GM19025 (cell line): ENCODE measurements around the gene ZNF430.
"Not testable (repeated sequence)": the region's sequence is repeated elsewhere in the genome, so short reads cannot be mapped to it uniquely, and the experiment has no call there.

Source experiments
- ATAC-seq: cut with Tn5 transposase; IDR thresholded peaks from one replicate; pipeline ENCODE4 v1.9.1; 2021; ENCODE audit warnings: mild to moderate bottlenecking, low read depth, moderate library complexity; ENCODE audit not compliant: unreplicated experiment

Gene ZNF430

GRCh38 chr19:21020298-21021227, at the start of gene ZNF430:
ZNF430 (plus strand) TSS chr19:21020657; CDS start chr19:21020801, 144 bp downstream.
- ATAC-seq = peak; percentile 96

- not testable (repeated sequence) for ATAC-seq
Observed at GRCh38 chr19:20992788-20993187, 27.7 kb upstream of the ZNF430 start.

- ATAC-seq = peak; percentile 88
Observed at GRCh38 chr19:20999731-21000352, 20.6 kb upstream of the ZNF430 start.

DNA sequence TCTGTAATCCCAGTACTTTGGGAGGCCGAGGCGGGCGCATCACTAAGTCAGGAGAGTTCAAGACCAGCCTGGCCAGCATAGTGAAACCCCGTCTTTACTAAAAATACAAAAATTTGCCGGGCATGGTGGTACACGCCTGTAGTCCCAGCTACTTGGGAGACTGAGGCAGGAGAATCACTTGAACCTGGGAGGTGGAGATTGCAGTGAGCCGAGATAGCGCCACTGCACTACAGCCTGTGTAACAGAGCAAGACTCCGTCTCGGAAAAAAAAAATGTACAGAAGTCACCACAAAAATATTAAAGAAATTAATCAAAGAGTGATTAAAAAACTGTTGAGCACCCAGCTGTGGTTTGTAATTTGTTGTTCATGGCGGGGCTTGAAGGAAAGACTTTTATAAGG, 781 bp downstream of the ZNF430 start:
- ATAC-seq = not testable (repeated sequence)

- ATAC-seq = no peak
Observed at GRCh38 chr19:21022996-21023395, 2.5 kb downstream of the ZNF430 start.

DNA sequence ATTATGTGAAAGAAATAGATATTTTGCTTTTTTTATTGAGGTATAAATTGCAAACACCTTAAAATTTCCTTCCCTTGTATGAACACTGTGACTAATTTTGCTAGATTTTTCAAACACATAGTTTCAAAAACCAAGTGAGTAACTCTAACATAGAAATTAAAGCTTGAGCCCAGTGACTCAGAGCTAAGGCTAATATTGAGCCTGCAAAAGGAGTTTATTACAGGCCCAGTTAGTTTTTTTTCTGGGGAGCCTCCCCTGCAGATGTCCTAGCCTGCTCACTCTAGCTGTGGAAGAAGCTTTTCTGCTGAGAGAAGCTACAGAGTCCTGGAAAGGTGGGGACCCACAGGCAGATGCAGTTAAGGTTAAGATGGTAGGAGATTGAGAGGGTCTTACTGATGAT, 3.4 kb downstream of the ZNF430 start:
- no peak for ATAC-seq

DNA sequence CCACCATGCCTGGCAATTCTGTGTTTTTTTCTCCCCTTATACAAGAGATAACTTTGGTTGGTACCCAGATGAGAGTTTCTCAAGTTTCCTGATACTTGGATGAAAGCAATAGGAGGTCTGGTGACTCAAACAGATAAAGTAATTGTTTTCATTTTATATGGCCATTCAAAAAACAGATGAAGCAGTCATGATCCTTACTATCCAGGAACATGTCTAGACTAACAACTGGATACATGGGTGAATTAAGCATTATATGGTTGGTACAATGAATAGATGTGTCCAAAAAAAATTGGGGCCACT, 8.5 kb downstream of the ZNF430 start:
- ATAC-seq = no peak

DNA sequence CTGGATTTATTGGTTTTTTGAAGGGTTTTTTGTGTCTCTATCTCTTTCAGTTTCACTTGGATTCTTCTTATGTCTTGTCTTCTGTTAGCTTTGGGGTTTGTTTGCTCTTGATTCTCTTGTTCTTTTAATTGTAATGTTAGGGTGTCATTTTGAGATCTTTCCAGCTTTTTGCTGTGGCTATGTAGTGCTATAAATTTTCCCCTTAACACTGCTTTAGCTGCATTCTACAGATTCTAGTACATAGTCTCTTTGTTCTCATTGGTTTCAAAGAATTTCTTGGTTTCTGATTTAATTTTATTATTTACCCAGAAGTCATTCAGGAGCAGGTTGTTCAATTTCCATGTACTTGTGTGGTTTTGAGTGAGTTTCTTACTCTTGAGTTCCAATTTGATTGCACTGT, 24.6 kb downstream of the ZNF430 start:
- ATAC-seq = no peak

DNA sequence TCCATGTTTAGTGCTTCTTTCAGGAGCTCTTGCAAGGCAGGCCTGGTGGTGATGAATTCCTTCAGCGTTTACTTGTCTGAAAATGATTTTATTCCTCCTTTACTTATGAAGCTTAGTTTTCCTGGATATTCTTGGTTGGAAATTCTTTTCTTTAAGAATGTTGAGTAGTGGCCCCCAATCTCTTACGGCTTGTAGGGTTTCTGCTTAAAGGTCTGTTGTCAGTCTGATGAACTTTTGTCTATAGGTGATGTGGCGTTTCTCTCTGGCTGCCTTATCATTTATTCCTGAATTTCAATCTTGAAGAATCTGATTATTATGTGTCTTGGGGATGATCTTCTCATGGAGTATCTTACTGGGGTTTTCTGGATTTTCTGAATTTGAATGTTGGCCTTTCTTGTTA, 26.0 kb downstream of the ZNF430 start:
- no peak for ATAC-seq

GRCh38 chr19:21047716-21048115, 27.3 kb downstream of the ZNF430 start:
- no peak for ATAC-seq

DNA sequence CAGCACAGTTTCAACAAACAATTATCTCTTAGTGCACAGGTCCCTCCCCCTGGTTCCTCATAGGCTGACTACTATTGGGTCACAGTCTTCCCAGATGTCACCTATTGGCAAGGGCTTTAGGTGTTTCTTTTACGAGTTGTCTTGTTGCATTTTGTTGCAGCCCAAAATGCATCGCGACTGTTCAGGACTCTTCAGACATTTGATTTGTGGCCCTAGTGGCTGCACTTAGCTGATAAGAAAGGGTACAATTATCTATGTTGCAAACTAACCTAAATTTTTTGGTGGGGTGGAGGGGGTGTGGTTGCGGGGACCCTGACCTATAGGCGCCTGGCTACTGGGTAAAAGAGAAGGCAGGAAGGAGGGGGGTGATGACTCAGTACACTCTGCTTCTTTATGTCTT, 32.4 kb downstream of the ZNF430 start:
- ATAC-seq = no peak

DNA sequence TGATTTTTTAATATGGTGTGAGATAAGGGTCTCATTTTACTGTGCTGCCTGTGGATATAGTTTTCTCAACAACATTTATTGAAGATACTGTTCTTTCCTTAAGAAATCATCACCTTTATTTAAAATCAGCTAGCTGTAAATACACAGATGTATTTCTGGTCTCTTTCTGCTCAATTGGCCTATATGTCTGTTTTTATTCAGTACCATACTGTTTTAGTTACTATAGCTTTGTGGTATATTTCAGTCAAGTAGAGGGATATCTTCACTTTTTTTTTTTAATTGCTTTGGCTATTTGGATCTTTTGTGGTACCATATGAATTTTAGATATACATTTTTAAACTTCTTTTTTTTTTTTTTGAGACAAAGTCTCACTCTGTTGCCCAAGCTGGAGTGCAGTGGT, 44.9 kb downstream of the ZNF430 start:
- no peak for ATAC-seq

DNA sequence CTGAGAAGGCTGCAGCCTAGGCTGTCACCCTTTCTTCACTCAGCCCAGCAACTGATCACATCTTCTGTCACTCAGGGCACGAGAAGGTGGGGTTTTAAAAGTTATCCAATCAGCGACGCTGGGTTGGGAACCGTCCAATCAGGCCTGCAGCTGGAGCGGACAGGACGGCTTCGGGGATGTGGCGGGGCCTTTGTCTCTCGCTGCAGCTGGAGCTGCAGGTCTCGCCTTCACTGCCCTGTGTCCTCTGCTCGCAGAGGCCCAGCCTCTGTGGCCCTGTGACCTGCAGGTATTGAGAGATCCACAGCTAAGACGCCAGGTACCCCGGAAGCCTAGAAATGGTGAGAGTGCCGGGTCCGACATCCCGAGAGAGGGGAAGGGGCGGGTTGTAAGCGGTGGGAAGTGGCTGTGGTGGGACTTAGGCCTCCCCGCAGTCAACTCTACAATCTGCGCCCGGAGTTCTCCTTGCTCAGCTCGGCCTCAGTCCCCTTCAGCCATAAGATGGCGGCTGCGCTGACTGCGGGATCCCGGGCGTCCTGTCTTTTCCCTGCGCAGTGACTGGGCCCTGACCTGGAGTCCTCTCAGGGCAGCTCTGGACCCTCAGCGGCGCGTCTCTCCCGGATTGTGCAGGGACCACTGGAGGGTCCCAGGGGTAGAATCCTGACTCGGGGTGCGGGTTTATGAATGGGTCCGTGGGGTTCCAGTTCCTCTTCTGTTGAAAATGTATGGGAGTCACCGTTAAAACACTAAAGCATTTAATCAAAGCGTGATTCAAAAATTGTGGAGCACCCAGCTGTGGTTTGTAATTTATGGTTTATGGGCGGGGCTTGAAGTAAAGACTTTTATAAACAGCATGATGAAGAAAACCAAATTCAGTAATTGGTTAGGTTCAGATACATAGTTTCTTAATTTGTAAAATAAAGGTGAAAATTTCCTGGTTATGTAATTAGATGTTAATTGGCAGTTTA, 61.8 kb downstream of the ZNF430 start, which contains the start of gene ZNF714:
Gene ZNF714, plus strand, starts transcription at position 193 of the 965 bp plus-strand sequence. CDS start 16,066 bp downstream, outside the sequence.
- ATAC-seq = peak; percentile 96

GRCh38 chr19:21084343-21084742, 63.9 kb downstream of the ZNF430 start:
- ATAC-seq = no peak

DNA sequence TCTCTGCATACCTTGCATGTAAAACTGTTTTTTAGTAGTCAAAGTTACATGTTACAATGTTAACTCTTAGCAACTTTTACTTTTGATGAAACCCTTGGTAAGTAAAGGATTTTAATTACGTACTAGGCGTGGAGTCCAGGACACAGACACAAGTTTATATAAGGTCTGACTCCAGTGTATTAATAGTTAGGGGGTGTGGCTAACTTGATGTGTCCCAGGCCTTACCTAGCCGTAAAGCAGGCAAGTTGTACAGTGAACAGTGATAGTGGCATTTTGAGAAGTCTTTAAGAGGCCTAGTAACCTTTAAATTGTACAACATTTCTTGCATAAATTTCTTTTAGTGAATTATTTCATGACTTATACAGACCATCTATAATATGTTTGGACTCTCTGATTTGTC, 67.4 kb downstream of the ZNF430 start:
- no peak for ATAC-seq

DNA sequence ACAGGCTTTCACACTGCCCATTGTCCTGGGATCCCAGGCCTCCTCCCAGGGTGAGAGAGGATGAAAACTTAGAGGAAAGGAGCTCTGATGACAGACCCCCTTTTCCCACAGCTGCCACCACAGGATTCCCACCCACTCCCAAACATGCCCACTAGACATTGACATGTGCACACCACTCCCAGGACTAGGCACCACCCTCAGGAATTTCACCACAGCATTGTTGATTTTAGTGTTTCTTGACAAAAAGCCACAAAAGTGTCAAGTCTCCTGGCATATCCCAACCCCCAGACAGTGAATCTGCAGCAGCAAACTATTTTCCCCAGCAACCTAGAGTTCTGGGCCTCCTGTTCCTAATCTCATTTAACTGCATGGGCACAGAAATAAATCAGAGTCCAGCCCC, 71.7 kb downstream of the ZNF430 start:
- no peak for ATAC-seq

- no peak for ATAC-seq
Observed at GRCh38 chr19:21094347-21095025, 74.0 kb downstream of the ZNF430 start.

DNA sequence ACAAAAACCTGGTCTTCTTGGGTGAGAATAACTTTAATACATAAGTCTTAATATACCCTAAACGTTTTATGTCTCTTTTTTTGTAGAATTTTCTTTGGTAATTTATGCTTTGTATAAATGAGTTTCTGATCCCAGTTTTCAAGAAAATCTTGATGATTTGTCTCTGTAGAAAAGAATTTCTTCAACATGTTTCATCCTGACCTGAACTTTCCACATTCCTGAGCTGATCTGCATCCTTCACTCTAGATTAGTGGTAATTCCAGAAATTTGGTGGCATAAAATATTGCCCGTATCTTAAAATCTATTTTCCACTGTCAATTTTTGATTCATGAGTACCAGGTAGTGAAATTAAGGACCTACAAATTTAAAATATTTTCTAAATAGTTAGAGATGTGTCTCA, 77.8 kb downstream of the ZNF430 start:
- ATAC-seq = no peak

- ATAC-seq = no peak
Observed at GRCh38 chr19:21101521-21102242, 81.2 kb downstream of the ZNF430 start.

DNA sequence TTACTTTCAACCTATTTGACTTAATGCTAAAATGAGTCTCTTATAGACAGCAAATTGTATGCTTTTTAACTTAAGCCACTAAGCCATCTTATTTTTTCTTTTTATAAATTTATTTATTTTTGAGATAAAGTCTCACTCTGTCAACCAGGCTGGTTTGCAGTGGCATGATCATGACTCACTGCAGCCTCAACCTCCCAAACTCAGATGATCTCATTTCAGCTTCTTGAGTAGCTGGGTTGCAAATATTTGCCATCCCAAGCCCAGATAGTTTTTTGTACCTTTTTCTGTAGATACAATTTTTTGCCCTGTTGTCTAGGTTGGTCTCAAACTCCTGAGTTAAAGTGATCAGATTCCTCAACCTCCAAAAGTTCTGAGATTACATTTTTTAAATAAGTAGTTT, 88.7 kb downstream of the ZNF430 start:
- ATAC-seq = no peak
